A673 (cell line): ENCODE data around the gene ACSL4.

ENCODE experiments used
- CTCF ChIP-seq: fragments of 300-800, 200-600 bp; sonication (generic); conservative IDR thresholded peaks from 2 replicates; pipeline ENCODE4 v1.5.1; 2017; ENCODE audit warnings: low read depth, mild to moderate bottlenecking, antibody characterized with exemption, low read length, moderate library complexity, mixed read lengths
- EZH2 ChIP-seq: fragments of 200-600 bp; sonication (generic); IDR thresholded peaks from 2 replicates; pipeline ENCODE4 v1.6.1; 2017; ENCODE audit warnings: borderline replicate concordance, low read depth, mild to moderate bottlenecking, mixed read lengths, antibody characterized with exemption, low read length; ENCODE audit not compliant: poor library complexity, severe bottlenecking

GRCh38 chrX:109679820-109680219 lies 53.2 kb downstream of the ACSL4 start:
- no peak for TF ChIP-seq CTCF
- TF ChIP-seq EZH2, result no peak
